Astrocyte (in vitro differentiated cells and primary cell): Measurements from ENCODE around the gene TTLL1.

Source experiments
- CTCF ChIP-seq: IDR thresholded peaks from 2 replicates; pipeline ENCODE4 v1.5.1; 2011; ENCODE audit warnings: low read depth, mild to moderate bottlenecking, inconsistent platforms, low read length, moderate library complexity; ENCODE audit not compliant: insufficient read depth
- EZH2 ChIP-seq: IDR thresholded peaks from 2 replicates; pipeline ENCODE4 v1.6.1; 2012; ENCODE audit warnings: mild to moderate bottlenecking, low read length, inconsistent platforms; ENCODE audit not compliant: insufficient read depth

GRCh38 chr22:43060183-43060582 is 29.0 kb downstream of the TTLL1 start:
- TF ChIP-seq CTCF (peak; percentile 60), EZH2 (no peak)
